ENCODE results near the gene FOXJ1.
"Not testable (repeated sequence)": the region's sequence is repeated elsewhere in the genome, so short reads cannot be mapped to it uniquely, and the experiment has no call there.

FOXJ1 gene, protein sequence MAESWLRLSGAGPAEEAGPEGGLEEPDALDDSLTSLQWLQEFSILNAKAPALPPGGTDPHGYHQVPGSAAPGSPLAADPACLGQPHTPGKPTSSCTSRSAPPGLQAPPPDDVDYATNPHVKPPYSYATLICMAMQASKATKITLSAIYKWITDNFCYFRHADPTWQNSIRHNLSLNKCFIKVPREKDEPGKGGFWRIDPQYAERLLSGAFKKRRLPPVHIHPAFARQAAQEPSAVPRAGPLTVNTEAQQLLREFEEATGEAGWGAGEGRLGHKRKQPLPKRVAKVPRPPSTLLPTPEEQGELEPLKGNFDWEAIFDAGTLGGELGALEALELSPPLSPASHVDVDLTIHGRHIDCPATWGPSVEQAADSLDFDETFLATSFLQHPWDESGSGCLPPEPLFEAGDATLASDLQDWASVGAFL
- 0.39 to 5.8 (median 0.49) reads per million in 3 experiments for total RNA-seq

DNA sequence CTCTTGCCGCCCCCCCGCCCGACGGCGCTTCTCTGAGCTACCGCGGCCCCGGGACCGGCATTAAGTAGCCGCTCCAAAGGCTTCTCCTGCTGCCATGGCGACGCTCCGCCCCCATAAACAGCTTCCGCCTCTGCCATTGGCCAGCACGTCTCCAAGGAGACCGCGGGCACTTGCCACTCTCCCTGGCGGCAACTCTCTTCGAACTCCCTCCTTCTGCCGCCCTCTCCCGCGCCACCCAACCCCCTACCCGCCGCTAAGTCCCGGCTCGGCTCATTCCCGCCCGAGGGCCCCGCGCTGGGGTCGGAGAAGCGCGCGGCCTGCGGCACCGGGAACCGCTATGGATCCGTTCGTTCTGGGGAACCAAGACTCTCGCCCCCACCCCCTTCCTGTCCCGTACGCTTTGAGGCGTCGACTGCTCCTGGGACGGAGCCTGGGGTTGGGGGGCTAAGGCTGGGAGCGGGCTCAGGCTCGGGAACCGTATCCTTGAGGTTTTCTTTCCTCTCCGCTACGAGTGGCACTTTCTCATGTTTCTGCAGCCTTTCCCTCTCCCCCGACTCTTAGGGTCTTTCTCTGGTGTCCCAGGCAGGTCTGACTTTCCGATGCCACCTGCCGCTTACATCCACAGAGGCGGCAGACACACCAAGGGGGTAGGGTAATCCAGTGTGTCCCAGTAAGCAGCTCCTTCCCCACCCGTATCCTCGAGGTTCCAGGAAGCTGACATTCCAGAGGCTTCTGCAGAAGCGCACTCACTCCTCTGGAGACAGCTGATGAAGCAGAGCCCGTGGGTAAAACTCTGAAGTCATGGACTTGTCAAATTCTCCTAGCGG is at the start of gene FOXJ1:
Gene FOXJ1 (minus strand): TSS at position 34 of the 827 bp plus-strand sequence. CDS start 850 bp downstream, outside the sequence.
- DNase-seq = peak; percentile 90

DNA sequence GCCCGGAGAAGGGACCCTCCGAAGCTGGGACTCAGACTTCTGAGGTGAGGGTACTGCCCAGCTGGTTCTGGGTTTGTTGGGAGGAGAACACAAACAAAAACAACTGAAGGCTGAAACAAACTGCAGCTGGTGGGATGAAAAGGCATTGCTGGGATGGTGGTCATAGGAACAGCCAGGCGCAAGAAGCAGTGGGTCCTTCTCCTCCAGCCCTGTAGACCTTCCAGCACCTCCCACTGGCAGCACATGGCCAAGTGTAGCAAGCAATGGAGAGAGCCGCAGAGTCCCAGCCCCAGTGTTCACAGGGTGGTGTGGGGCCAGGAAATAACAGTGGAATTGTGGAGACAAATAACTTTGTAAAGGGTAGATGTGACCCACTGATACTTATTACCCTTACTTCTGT is 48.7 kb upstream of the FOXJ1 start:
- DNase-seq = no peak

DNA sequence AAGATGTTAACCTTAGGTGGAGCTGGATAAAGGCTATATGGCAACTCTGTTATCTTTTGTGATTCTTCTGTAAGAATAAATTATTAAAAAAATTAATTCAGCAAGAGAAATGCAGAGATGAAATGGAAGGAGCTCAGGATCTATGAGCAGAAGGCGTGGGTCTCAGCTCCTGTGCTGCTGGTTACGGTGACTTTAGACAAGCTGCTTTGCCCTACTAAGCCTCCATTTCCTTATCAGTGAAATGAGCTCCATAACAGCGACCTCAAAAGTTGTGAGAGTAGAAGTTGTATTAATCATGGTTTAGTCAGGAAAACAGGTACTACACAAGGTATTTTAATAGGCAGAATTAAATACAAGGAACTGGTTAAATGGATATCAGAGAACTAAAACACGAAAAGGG is 48.2 kb upstream of the FOXJ1 start:
- no peak for DNase-seq

DNA sequence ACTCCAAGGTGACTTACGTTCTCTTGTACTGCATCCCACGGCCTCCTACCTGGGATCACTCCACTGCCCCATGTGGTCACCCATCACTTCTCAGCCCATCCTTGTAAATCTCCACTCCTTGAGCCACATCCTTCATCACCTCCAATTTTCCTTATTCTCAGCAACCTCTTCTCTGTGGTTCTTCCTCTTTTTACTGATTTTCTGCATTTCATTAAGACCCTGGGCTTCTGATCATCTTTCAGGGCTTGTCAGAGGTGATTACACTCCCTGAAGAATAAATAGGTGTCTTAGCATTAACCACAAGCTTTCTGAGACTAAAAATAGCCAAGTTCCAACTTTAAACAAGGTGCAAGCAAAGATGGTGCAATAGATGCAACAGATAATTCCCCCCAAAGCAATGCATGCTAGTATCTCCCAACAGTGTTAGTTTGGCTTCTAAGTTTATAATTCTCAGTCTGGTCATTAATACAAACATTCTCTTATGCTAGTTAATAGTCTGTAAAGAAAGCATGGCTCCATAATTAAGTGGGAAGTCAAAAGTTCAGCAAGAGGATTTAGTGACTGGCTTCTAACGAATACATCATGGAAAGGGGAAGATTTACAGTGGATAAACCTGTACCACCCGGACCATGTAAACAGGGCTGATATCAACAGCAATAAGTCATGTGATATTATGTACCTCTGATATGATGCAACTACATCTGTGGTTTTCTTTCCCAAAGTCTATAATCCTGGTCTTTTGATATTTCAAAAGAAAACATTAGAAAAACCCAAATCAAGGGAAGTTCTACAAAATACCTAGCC is 47.4 kb upstream of the FOXJ1 start:
- DNase-seq = no peak

DNA sequence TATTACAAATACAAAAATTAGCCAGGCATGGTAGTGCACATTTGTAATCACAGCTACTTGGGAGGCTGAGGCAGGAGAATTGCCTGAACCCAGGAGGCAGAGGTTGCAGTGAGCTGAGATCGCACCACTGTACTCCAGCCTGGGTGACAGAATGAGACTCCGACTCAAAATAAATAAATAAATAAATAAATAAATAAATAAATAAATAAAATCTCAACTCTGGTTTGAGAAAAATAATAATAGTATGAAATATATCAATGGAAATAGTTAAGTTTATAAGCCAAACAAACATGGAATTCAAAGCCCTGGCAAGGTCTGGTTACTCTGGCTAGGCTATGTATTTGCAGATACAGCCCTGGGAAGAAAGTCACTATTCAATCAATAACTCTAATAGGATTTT is 45.7 kb upstream of the FOXJ1 start:
- DNase-seq = not testable (repeated sequence)

DNA sequence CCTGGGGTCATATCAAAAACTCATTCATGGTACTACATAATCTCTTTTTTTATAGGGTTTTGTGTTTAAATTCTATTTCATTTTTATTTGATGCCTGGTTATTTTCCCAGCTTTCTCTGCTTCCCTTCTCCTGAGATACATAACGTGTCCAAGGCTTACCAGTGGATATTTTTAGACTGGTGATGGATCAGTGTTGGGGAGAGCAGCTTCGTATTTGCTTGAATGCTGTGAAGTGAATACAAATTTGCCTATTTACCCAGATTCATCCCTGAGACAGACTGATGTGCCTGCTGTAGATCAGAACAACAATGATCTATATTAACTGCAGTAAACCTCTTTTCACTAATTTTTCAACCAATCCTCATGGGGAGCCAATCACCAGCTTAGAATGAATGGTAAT is 43.2 kb upstream of the FOXJ1 start:
- no peak for DNase-seq

DNA sequence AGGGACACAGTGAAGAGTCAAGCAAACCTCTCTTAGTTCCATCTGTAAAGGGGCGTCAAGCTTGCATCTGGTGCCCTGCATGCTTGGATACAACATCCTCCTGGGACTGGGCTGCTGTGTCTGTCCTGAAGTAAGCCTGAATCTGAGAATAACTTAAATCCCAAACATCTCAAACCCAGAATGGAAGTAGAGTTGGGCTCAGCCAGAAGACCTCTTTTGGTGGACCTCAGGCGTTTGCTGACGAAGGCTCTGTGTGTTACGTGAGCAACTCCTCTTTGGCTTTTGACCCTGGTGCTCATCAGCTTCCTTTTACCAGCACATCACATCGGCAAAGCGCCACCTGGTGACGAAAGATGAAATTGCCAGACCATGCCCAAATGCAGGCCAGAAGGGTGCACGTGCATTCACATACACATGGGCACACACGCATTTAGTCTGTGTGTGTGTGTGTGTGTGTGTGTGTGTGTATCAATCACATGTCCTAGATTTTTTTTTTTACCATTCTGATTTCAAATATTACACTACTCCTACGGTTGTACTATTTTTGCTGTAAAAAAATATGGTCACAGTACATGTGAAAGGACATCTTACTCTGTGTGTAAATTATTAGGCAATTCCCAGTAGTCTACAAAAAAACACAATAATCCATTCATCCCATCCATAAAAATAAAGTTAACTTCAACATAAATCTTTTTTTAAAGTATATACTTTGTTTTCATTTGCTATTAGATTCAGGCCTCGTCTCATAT is 41.1 kb upstream of the FOXJ1 start:
- DNase-seq = peak; percentile 85

DNA sequence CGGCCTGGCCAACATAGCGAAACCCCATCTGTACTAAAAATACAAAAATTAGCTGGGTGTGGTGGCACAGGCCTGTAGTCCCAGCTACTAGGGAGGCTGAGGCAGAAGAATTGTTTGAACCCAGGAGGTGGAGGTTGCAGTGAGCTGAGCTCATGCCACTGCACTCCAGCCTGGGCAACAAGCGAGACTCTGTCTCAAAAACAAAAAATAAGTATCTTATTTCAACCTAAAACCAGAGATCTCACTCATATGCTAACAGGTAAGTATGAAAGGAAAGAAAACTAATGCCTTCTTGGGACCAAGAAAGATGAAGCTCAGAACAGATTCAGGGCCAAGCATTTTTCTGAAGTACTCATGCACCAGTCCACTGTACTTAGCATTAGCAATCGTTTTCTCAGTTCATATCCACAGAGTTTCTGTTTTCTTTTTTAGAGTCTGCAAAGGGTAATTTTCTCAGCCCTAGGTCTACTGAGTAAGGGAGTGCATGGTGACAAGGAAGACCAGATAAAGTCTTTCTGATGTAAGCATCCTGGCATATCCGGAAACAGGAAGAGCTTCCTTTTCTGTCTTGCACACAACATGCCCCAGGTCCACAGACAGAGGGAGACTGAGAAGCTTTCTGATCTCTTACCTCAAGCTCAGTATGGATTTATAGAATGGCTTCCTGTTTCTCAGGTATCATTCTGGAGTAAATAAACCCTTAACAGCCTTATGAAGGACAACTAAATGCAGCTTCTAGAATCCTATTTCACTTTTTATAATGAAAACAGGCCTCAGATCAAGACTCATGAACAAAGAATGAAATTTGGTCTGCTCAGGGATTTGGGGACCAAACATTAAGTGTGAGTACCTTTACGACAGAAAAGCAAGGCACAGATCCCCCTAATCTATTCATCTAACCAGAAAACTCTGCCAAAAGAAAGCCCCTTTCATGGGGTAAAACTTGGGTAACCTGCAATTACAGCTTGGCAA is 38.7 kb upstream of the FOXJ1 start:
- peak; percentile 72 for DNase-seq

DNA sequence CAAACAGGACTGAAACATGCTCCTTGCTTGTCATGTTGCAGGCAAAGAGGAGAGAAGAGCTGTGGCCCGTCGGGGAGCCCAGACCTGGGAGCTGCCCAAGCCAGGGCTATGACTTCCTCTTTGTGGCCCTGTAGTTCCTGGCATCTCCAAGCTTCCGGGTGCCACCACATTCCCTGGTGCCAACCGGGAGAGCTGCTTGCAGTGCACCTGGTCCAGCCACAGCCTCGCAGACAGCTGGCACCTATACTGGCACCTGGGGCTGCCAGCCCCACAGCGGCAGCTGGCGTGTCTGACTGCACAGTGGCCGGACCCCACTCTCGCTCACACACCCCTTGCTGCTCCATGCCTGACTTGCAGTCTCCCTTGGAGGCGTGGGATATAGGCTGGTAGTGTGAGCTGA is 37.1 kb upstream of the FOXJ1 start:
- no peak for DNase-seq

DNA sequence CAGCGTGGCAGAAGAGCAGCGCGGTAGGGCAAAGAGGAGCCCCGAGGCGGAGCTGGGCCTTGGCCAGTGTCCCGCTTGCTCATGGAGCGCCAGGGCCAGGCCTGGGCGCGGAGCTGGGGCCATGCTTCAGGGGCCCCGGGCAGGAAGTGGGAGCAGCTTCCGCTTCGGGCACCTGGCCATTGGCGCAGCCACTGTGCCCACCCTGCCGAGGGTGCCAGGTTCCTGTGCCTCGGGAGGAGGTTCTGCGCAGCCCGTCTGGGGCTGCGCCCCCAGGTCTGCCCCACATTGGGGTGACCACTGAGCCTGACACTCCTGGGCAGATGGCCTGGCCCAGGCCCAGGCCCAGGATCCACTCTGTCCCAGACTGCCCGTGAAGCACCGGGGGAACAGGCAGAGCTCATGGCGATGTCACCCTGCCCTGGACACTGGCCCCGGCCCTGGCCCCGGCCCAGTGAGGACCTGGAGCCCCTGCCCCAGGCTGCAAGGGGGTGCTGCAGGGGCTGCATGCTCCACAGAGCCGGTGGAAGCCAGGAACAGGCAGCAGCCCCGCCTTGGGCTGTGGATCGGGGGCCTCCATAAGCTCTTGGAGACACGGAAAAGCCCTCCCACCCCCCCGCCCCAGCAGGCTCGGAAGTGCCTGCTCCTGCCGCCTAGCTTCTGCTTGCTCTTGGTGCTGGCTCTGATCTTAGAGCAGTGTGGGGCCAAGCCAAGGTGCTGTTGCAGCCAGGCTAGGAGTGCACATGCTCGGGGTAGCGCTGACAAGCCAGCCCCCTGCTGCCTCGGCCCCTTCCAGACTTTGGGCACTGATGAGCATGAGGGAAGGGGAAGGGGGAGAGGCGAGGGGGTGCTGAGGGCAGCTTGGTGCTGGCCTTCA is 35.9 kb upstream of the FOXJ1 start:
- no peak for DNase-seq

DNA sequence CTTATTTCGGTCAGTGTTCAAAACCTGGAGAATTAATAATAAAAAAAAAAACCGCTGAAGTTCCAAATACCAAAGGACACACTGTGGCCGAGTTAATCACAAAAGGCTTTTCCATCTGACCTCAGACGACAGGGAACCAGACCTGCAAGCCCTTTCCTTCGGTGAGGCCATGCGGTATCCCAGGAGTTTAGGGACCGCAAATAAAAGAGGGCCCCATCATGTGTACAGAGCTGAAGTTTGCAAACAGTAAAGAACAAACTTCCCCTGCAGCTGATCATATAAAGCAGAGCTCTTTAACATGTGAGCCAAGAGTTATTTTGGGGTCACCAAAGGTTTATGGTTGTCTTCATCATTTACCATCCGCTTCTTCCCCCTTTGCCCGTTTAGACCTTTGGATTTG is 33.0 kb upstream of the FOXJ1 start:
- no peak for DNase-seq

DNA sequence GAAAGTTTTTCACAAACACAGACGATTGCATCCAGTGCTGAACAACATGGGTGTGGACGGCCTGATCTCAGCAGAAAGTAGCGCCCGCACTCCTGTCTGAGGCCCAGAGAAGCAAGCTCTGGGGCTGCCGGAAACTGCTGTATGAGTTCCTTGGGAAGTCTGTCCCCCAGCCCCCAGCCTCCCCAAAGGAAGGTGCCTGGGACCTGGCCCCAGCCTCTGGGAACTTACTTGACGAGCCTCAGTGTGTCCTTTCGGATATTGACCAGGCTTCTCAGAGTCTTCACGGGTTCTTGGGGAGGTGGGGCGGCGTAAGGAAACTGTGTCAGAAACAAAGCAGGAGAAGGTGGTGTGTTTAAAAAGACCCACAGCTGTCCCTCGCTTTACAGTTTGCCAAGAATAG is 32.4 kb upstream of the FOXJ1 start:
- DNase-seq = no peak

DNA sequence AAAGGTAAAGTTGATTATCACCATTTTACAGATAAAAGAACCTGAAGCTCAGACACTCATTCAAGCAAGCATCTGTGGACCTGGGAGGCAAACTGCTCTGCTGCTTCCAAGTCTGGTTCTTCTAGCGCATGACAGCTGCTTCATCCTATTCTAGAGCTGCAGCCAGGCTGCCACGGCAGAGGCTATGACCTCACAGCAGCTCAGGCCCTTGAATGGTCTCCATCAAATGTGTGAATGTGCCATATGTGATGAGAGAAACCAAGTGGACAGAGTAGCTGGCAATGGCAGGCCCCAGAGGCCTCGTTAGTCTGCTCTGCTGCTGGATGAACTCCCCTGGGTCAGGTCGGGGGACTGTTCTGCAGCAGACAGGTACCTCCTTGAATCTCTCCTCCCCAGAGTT is 30.7 kb upstream of the FOXJ1 start:
- DNase-seq = no peak

DNA sequence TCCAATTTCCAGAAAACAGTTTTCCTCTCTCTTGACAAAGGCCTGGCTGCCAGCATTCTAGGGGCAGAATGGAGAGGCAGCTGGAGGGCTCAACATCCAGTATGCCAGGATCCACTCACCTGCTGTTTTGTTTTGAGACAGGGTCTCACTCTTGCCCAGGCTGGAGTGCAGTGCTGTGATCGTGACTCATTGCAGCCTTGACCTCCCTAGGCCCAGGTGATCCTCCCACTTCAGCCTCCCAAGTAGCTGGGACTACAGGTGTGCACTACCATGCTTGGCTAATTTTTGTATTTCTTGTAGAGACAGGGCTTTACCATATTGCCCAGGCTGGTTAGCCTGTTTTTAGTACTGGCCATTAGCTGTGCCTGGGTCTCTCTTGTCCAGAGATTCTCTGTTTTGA is 29.1 kb upstream of the FOXJ1 start:
- DNase-seq = no peak

DNA sequence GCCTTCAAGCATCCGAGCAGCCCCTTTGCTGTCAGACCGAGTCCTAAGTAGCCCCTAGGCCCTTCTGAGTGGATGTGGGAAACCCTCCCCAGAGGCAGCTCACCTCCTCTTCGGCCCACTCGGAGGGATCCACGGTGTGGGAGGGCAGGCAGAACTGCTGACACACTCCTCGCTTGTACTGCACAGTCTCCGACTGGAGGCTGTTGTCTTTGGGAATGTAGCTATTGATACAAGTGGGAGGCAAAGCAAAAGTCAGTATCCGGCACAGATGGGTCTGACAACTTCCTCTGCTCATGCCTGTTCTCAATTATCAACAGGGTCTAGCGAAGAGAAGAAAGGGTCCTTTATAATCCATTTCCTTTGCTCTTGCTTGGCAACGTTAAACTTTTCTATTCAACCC is 25.9 kb upstream of the FOXJ1 start:
- no peak for DNase-seq

DNA sequence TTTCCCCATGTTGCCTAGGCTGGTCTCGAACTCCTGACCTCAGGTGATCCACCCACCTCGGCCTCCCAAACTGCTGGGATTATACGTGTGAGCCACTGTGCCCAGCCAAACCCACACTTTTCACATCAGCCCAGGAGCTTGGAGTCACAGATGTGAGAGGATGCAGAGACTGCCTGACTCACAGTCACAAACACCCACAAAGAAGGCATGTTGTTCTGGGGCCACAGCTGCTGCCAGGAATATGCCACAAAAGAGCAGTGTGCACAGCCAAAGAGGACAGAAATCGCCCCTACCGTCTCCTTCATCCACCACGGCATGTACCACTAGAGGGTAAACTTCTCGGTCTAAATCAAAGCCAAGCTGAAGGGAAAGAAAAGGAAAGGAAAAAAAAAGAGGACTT is 25.1 kb upstream of the FOXJ1 start:
- DNase-seq = no peak

DNA sequence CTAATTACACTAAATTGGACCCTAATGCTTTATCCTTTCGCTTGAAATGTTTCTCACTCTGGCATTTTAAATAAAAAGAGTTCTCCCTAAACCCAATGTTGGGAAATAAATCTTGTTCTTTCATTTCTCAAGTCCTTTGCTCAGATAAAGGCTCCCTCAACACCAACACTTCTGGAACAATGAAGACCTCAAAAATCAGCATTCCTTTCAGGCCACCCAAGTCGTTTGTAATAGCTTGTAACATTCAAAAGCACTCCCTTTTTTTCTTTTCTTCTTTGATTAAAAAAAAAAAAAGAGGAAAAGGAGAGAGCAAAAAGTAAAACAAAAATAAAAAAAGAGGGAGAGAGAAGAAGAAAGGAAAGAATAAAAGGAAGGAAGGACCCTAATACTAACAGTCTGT is 23.3 kb upstream of the FOXJ1 start:
- no peak for DNase-seq

DNA sequence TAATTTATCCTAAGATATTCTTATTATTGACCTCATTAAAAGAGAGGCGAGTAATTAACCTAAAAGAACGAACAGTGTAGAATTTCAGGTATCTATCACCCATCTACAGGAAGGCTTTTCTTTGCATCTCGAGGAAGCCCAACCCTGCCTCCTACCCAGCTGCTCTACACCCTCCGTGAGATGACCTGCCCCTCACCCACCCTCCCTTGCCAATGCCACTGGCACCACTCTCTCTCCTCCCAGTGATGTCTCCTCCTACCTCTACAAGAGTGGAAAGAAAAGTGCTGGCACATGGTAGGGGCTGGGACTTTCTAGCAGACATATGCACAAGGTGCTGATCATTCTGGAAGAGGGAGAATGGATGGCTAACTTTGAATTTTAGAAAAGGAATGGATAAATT is 22.9 kb upstream of the FOXJ1 start:
- no peak for DNase-seq

DNA sequence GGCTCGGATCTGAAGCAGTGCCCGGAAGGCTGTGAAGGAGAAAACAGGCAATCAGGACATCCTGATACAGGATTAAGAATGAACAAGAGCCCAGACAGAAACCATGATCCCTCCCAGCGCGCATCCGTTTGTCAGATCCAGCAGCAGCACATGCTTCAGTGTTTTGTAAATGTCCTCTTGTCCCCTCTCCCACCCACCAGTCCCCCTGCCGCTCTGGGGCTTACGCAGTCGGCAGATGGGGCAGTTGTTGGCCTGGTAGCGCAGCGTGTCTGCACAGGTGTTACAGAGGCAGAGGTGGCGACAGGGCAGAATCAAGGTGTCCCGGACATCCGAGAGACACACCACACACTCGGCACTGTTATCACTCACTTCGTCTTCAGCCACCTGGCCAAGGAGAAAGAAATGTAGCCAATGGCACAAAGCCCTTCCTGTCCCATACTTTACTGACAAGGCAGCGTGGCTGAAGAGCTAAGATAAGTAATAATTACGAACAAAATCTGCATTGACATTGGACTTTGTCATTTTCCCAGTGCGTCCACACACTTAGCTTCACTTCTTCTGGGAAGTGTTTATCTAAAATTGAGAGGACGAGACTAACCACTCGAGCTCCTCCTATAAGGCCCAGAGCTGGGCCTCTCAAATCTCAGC is 20.7 kb upstream of the FOXJ1 start:
- no peak for DNase-seq
